SK-N-SH (cell line): ENCODE data around the gene SHISAL1. TPM values are rescaled to one million over a fixed set of nuclear protein-coding genes. Genes with fewer than 3 reads are reported as not detected.

ENCODE experiments used
- CTCF ChIA-PET: fragments of 300-600, 350-600 bp; formaldehyde crosslinking; extraction: SDS; loops from one replicate; lab custom pipeline; 2021; lab: Yijun Ruan, JAX
- POLR2A ChIA-PET: fragments of 350-600 bp; sonication (Branson Sonifier 250); formaldehyde crosslinking; extraction: SDS; loops from one replicate; lab custom pipeline; 2020; ENCODE audit warnings: antibody characterized with exemption, inconsistent platforms; lab: Yijun Ruan, JAX
- DNase-seq: peaks from one replicate; pipeline ENCODE4 v3.0.0; 2012
- H2AFZ ChIP-seq: fragments of 200-600 bp; sonication (generic); 2 replicates; pipeline ENCODE4 v1.8.1; 2016; ENCODE audit warnings: antibody characterized with exemption, mild to moderate bottlenecking, low read depth
- H3F3A ChIP-seq: fragments of 200-600 bp; sonication (generic); replicated peaks from 2 replicates; pipeline ENCODE3; 2016; ENCODE audit warnings: antibody characterized with exemption, mild to moderate bottlenecking; ENCODE audit not compliant: insufficient read depth
- H3K27ac ChIP-seq, 2 experiments: fragments of 200-500 bp in 1 of 2; fragments of 200-600 bp in 1 of 2; sonication (Bioruptor generic) in 1 of 2; sonication (generic), shearing (Covaris generic) in 1 of 2; 2 replicates each; pipeline versions ENCODE4 v1.5.1 to v1.6.1; 2014 to 2016; ENCODE audit warnings: low read depth in 2 of 2, inconsistent platforms in 1 of 2, low read length in 1 of 2, mild to moderate bottlenecking in 1 of 2, mixed read lengths in 1 of 2
- H3K27me3 ChIP-seq: fragments of 200-600 bp; sonication (generic), shearing (Covaris generic); 2 replicates; pipeline ENCODE4 v1.6.1; 2016; ENCODE audit warnings: mixed run types; ENCODE audit not compliant: insufficient read depth
- H3K36me3 ChIP-seq, 2 experiments: fragments of 200-500 bp in 1 of 2; fragments of 200-600 bp in 1 of 2; sonication (Bioruptor generic) in 1 of 2; sonication (generic) in 1 of 2; replicated peaks in 1 of 2; 2 replicates each; pipeline versions ENCODE3 to v1.5.1; 2014 to 2016; ENCODE audit warnings: low read length in 1 of 2, mild to moderate bottlenecking in 1 of 2; ENCODE audit not compliant: insufficient read depth in 2 of 2, control insufficient read depth in 1 of 2
- H3K4me1 ChIP-seq, 2 experiments: fragments of 200-500 bp in 1 of 2; fragments of 200-600 bp in 1 of 2; sonication (Bioruptor generic) in 1 of 2; sonication (generic), shearing (Covaris generic) in 1 of 2; 2 replicates each; pipeline versions ENCODE4 v1.5.1 to v1.6.1; 2014 to 2016; ENCODE audit warnings: low read depth in 1 of 2, low read length in 1 of 2, mixed run types in 1 of 2; ENCODE audit not compliant: insufficient read depth in 2 of 2, control insufficient read depth in 1 of 2
- H3K4me2 ChIP-seq: fragments of 200-600 bp; sonication (generic), shearing (Covaris generic); 2 replicates; pipeline ENCODE4 v1.6.1; 2017; ENCODE audit warnings: mixed run types
- H3K4me3 ChIP-seq, 2 experiments: fragments of 200-500 bp in 1 of 2; fragments of 200-600 bp in 1 of 2; sonication (Bioruptor generic) in 1 of 2; sonication (generic), shearing (Covaris generic) in 1 of 2; 2 replicates each; pipeline versions ENCODE4 v1.5.1 to v1.8.1; 2014 to 2016; ENCODE audit warnings: low read depth in 2 of 2, inconsistent platforms in 1 of 2, low read length in 1 of 2, mild to moderate bottlenecking in 1 of 2, mixed read lengths in 1 of 2, moderate library complexity in 1 of 2
- H3K79me2 ChIP-seq: fragments of 200-600 bp; sonication (generic); 2 replicates; pipeline ENCODE4 v1.8.1; 2017; ENCODE audit warnings: mild to moderate bottlenecking; ENCODE audit not compliant: insufficient read depth
- H3K9ac ChIP-seq: fragments of 200-600 bp; sonication (generic); 2 replicates; pipeline ENCODE4 v1.6.1; 2017; ENCODE audit warnings: mixed run types
- H3K9me2 ChIP-seq: fragments of 200-600 bp; sonication (generic); 2 replicates; pipeline ENCODE4 v1.6.1; 2017; ENCODE audit warnings: mixed run types
- H3K9me3 ChIP-seq: fragments of 200-600 bp; sonication (generic); 2 replicates; pipeline ENCODE4 v1.6.1; 2017; ENCODE audit warnings: mixed run types, mild to moderate bottlenecking, moderate library complexity
- H4K20me1 ChIP-seq: fragments of 200-600 bp; sonication (generic); 2 replicates; pipeline ENCODE4 v1.6.1; 2017; ENCODE audit warnings: mild to moderate bottlenecking, mixed run types; ENCODE audit not compliant: insufficient read depth
- CHD2 ChIP-seq: fragments of 150-350 bp; IDR thresholded peaks from 2 replicates; pipeline ENCODE4 v1.6.1; 2018; ENCODE audit warnings: low read length; ENCODE audit not compliant: partially characterized antibody
- CTCF ChIP-seq: fragments of 200-600 bp; sonication (generic); IDR thresholded peaks from 2 replicates; pipeline ENCODE4 v1.6.1; 2017; ENCODE audit warnings: antibody characterized with exemption, mild to moderate bottlenecking, moderate library complexity
- FOSL2 ChIP-seq: IDR thresholded peaks from 2 replicates; pipeline ENCODE4 v1.4.0; 2012; ENCODE audit warnings: low read depth, mild to moderate bottlenecking, moderate library complexity, borderline replicate concordance
- IRF3 ChIP-seq: fragments of 150-350 bp; IDR thresholded peaks from 2 replicates; pipeline ENCODE4 v1.6.1; 2016; ENCODE audit warnings: mild to moderate bottlenecking, low read depth, low read length
- MEF2A ChIP-seq: IDR thresholded peaks from 2 replicates; pipeline ENCODE4 v1.4.0; 2012; ENCODE audit warnings: low read depth, borderline replicate concordance
- MXI1 ChIP-seq: IDR thresholded peaks from 2 replicates; pipeline ENCODE4 v1.6.1; 2012; ENCODE audit warnings: mild to moderate bottlenecking, low read depth, low read length, improper control_type of control experiment
- PBX3 ChIP-seq: IDR thresholded peaks from 2 replicates; pipeline ENCODE4; 2012
- POLR2AphosphoS5 ChIP-seq: IDR thresholded peaks from 2 replicates; pipeline ENCODE4 v1.6.1; 2012; ENCODE audit warnings: low read depth, low read length
- RFX5 ChIP-seq: IDR thresholded peaks from 2 replicates; pipeline ENCODE4 v1.6.1; 2012; ENCODE audit warnings: mild to moderate bottlenecking, improper control_type of control experiment, low read length
- SIN3A ChIP-seq: IDR thresholded peaks from 2 replicates; pipeline ENCODE4 v1.6.1; 2012; ENCODE audit warnings: low read depth, mild to moderate bottlenecking, low read length, moderate library complexity, borderline replicate concordance
- SMC3 ChIP-seq: IDR thresholded peaks from 2 replicates; pipeline ENCODE4 v1.6.1; 2012; ENCODE audit warnings: low read depth, low read length, improper control_type of control experiment
- TCF12 ChIP-seq: IDR thresholded peaks from 2 replicates; pipeline ENCODE4 v1.4.0; 2012
- ZBTB33 ChIP-seq: IDR thresholded peaks from 2 replicates; pipeline ENCODE4 v1.4.0; 2012; ENCODE audit warnings: low read depth, borderline replicate concordance
- WGBS: methylation state at CpG from one replicate; pipeline ENCODE4 v1.1.6; 2017; ENCODE audit warnings: low lambda C conversion rate; 5-methylcytosine and 5-hydroxymethylcytosine counted together
- polyA plus RNA-seq, 3 experiments: library from polyadenylated mRNA; depleted of rRNA; stranded (reverse); fragments of >200 nt; gene quantifications; 2 replicates each; pipeline ENCODE4 v1.2.3, GENCODE V29; 2012

The SHISAL1 gene
- polyA plus RNA-seq, 1 of the 3 experiments (the other 2 are of a cell fraction): 0.10 TPM

- DNase-seq: no peak
- Histone ChIP-seq H3K4me1 (no peaks in the 10 kb centered on the region; a peak in 1 of 4 replicates), H3K79me2 (no peaks in the 10 kb centered on the region), H3K9me3 (no peaks in the 10 kb centered on the region), H3K4me3 (no peak overlapping the region), H2AFZ (no peak overlapping the region), H3K4me2 (no peak overlapping the region), H4K20me1 (no peaks in the 10 kb centered on the region), H3F3A (no peaks in the 10 kb centered on the region), H3K9me2 (no peaks in the 10 kb centered on the region), H3K27ac (no peak overlapping the region), H3K9ac (no peak overlapping the region), H3K36me3 (no peaks in the 10 kb centered on the region), H3K27me3 (no peaks in the 10 kb centered on the region; the same call in 1 of the 2 replicates)
- TF ChIP-seq RFX5 (no peak), ZBTB33 (no peak), SIN3A (no peak), MXI1 (no peak), CHD2 (no peak)
- WGBS: 21% methylated on average over 2 of the region's 5 CpGs
- ChIA-PET CTCF (no interaction called here), POLR2A (no interaction called here)
Observed at GRCh38 chr22:44247346-44247745, 65.4 kb downstream of the SHISAL1 start.

GRCh38 chr22:44246615-44247326 lies 66.0 kb downstream of the SHISAL1 start:
- ChIA-PET POLR2A (no interaction called here), CTCF (no interaction called here)
- WGBS: 69% methylated on average over 5 of the region's 8 CpGs
- no peaks in the 10 kb centered on the region; a peak in 1 of 4 replicates for H3K4me1 ChIP-seq
- H3K9me3 ChIP-seq: no peaks in the 10 kb centered on the region
- DNase-seq: no peak
- H3K27me3 ChIP-seq: no peaks in the 10 kb centered on the region; the same call in 1 of the 2 replicates
- H2AFZ ChIP-seq: no peak overlapping the region
- no peaks in the 10 kb centered on the region for H3K9me2 ChIP-seq
- H4K20me1 ChIP-seq: no peaks in the 10 kb centered on the region
- H3K4me3 ChIP-seq: no peak overlapping the region
- H3K36me3 ChIP-seq: no peaks in the 10 kb centered on the region
- no peak overlapping the region for H3K4me2 ChIP-seq
- no peaks in the 10 kb centered on the region for H3F3A ChIP-seq
- no peak overlapping the region for H3K27ac ChIP-seq
- no peaks in the 10 kb centered on the region for H3K79me2 ChIP-seq
- TF ChIP-seq IRF3 (no peak), SMC3 (no peak), CTCF (no peak), POLR2AphosphoS5 (no peak), PBX3 (no peak), MEF2A (no peak), FOSL2 (no peak), TCF12 (no peak)
- H3K9ac ChIP-seq: no peak overlapping the region
